ENCODE results near the gene AOC2. TPM values are rescaled to one million over a fixed set of nuclear protein-coding genes. Genes with fewer than 3 reads are reported as not detected.

The AOC2 gene
- total and polyA plus RNA-seq, 2 of the 13 experiments (the other 11 are each of a cell fraction or from before 2014, with no cell fraction given), result 1.2 to 3.3 TPM

- intact Hi-C loops (cut with micrococcal nuclease; ENCODE audit: unreplicated experiment) (loop anchor here (1.0 kb wide), 1 partner anchor 34 kb away; no protein-coding TSS in a partner anchor), in situ Hi-C loops (cut with HindIII; ENCODE audit: extremely low pct_ligation_motif_present, low pct_unique_long_range_greater_than_20kb) (no loop called here)
- Histone ChIP-seq H3K4me2 (ENCODE audit: low read depth, low read length) (peak overlapping the region; percentile 64), H3K9me3 (ENCODE audit: low read length) (no peaks in the 10 kb centered on the region), H3K79me2 (ENCODE audit: insufficient read depth, low read length) (no peaks in the 10 kb centered on the region), H2AFZ (ENCODE audit: low read length) (no peak overlapping the region), H4K20me1 (ENCODE audit: insufficient read depth, low read length) (no peaks in the 10 kb centered on the region), H3K4me3 (replicated peaks in 1 of 3; ENCODE audit: insufficient read depth in 1 of 3, low read depth in 2 of 3, low read length in 3 of 3) (peak overlapping the region in 1 of 3 experiments; percentile 49; a peak in 2 of 6 replicates), H3K36me3 (replicated peaks in 1 of 2; ENCODE audit: control insufficient read depth in 1 of 2, insufficient read depth in 2 of 2, low read length in 2 of 2) (no peaks in the 10 kb centered on the region), H3K27ac (ENCODE audit: extremely low read length, insufficient read depth, low read length) (peak overlapping the region; percentile 65), H3K9ac (ENCODE audit: insufficient read depth, low read depth, low read length) (peak overlapping the region; percentile 50), H3K27me3 (ENCODE audit: control insufficient read depth in 1 of 2, insufficient read depth in 2 of 2, low read length in 2 of 2) (no peaks in the 10 kb centered on the region), H3K4me1 (ENCODE audit: insufficient read depth, low read length) (peaks cover 96% of the 10 kb centered on the region)
- ATAC-seq, result peak; percentile 78
- POLR2A ChIA-PET, result interaction anchor here (0.6 to 3.6 kb wide), 21 partner anchors 8 to 399 kb away, joined by 3 to 21 read pairs (median 5); partner anchors contain the start of genes BECN1, CNTD1, COA3 and PSME3
- BruUV-seq (replicated peaks), result no TSS peak
- FAIRE-seq, result peak; percentile 60
- WGBS (ENCODE audit: low lambda C conversion rate), result under 1% methylated on average over 15 of the region's 15 CpGs
- CTCF ChIA-PET (ENCODE audit: low intra/inter-chr PET ratio, low total read pairs), result no interaction called here
- DNase-seq (ENCODE audit: low spot score), result peak; percentile 72
- TF ChIP-seq ZNF550 (CRISPR knock-in tag; IDR thresholded peaks at IDR 0.05; ENCODE audit: borderline replicate concordance) (0 out of 2 replicates have a peak, but pooled peaks have one; percentile 37), XRCC5 (optimal IDR thresholded peaks at IDR 0.05; ENCODE audit: low read length) (no peak), TAF1 (CRISPR knock-in tag; IDR thresholded peaks at IDR 0.05) (no peak), ZGPAT (CRISPR knock-in tag; IDR thresholded peaks at IDR 0.05) (peak; percentile 95), ZNF10 (CRISPR knock-in tag; IDR thresholded peaks at IDR 0.05; ENCODE audit: borderline replicate concordance, low read depth) (no peak), SIX4 (CRISPR knock-in tag; IDR thresholded peaks at IDR 0.05) (peak; percentile 45; the same call in 1 of the 2 replicates), ZBED4 (CRISPR knock-in tag; IDR thresholded peaks at IDR 0.05; ENCODE audit: borderline replicate concordance) (no peak; the same call in none of the 2 replicates), LBX2 (CRISPR knock-in tag; IDR thresholded peaks at IDR 0.05; ENCODE audit: borderline replicate concordance) (0 out of 2 replicates have a peak, but pooled peaks have one; percentile 46), ETV5 (CRISPR knock-in tag; IDR thresholded peaks at IDR 0.05; ENCODE audit: borderline replicate concordance) (peak; percentile 22; the same call in 1 of the 2 replicates), TCF12 (IDR thresholded peaks at IDR 0.05) (no peak), TCF12 (CRISPR knock-in tag; IDR thresholded peaks at IDR 0.05) (no peak), GABPA (IDR thresholded peaks at IDR 0.05; ENCODE audit: low read depth, low read length) (no peak), GABPA (CRISPR knock-in tag; IDR thresholded peaks at IDR 0.05; ENCODE audit: low read depth) (no peak; the same call in 1 of the 2 replicates), ZNF350 (CRISPR knock-in tag; IDR thresholded peaks at IDR 0.05; ENCODE audit: borderline replicate concordance, low read depth) (peak; percentile 90), MAZ (IDR thresholded peaks at IDR 0.05; ENCODE audit: borderline replicate concordance, low read depth, low read length) (no peak), MAZ (CRISPR knock-in tag; IDR thresholded peaks at IDR 0.05; ENCODE audit: low read depth) (peak; percentile 51), ZNF468 (CRISPR knock-in tag; IDR thresholded peaks at IDR 0.05) (no peak)
Observed at GRCh38 chr17:42886283-42887176, 42.1 kb downstream of the AOC2 start.

All from HepG2 (cell line).